Activated T-cell treated with anti-CD3 and anti-CD28 coated beads for 1 hour (primary cell): ENCODE data around the gene NOP14.

Experiments
- DNase-seq: peaks from one replicate; pipeline ENCODE4 v3.0.0-alpha.2; 2020; ENCODE audit warnings: low read depth

The NOP14 gene

DNA sequence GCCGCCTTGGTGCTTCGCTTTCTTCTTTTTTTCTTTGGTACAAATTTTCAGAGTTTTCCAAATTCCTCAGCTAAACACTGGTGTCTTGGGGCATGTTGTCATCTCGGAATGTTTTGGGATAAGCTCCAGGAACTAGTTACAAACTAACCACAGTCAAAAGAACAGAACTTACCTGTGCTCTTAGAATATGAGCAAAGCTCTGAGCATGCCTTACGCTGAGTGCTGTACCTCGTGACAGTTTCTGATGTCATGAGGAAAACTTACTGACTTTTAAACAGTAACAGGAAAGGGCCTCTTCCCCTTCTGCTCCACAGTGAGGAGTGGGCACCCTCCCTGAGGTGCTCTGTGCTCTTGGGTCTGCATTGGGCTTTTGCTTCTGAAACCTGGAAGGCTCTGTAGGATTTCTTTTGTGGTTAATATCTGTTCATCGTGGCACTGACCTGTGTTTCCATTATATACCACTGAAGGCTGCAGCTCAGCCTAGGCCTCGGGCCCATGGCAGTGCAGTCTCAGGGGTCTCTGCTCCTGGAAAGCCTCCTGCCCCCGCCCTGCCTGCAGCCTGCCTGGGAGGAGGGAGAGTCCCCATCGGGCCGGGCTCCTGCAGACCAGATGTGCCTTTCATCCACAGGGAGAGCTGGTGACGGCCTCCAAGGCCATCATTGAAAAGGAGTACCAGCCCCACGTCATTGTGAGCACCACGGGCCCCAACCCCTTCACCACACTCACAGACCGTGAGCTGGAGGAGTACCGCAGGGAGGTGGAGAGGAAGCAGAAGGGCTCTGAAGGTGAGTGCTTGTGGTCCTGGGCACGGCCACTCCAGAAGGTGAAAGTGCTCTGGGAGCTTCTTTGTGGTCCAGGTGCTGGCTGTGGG, 48.7 kb downstream of the NOP14 start:
- no peak for DNase-seq

DNA sequence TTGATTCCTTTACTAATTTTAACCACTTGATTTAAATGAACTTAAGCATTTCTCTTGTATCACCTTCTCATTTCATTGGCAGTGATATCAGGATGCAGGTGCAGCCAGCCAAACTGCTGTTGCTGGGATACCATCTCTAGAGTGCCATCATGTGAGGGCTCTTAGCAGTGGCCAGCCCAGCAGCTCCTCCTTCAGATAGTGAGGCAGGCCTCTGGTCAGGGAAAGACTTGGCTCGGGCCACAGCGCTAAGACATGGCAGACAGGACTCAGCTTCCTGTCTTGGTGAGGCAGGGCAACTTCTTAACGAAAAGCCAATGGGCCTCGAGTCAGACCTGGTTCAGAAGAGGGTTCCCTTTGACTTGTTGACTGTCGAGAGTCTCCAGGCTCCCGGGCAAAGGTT, 50.0 kb downstream of the NOP14 start:
- DNase-seq: no peak

DNA sequence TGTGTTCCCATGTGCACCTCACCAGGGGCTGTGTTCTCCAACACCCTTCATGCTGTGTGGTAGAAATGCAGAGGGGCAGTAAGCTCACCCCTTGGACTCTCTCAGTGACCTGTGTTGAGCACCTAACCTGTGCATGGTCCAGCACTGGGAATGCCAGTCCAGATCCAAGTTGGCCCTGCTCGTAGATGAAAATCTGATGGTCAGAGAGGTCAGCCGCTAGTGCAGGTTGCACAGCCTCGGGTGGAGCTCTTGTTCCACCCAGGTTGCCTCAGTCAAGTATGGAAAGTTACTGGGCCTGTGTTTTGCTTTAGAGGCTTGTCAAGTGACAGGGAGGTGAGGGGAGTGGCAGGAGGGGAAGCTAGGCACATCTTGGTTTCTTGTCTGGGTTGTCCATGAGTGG, 51.3 kb downstream of the NOP14 start:
- DNase-seq: no peak

DNA sequence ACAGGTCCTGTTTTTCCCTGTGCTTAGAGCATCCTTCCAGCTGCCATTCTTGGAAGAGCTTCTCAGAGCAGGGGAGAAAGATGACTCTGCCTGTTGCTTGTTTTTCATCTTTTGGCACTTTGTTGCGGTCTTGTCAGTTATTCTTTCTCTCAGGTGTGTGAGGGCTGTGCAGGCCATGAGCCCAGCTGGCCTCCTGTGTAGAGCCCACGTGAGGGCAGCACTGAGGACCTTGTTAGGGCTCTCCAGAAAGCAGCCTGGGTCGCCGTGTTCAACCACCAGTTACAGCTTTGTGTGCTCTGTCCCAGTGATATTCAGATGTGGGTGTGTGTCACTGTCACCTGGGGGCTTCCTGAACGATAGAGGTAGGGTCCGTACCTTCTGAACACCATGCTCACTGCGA, 52.8 kb downstream of the NOP14 start:
- no peak for DNase-seq

DNA sequence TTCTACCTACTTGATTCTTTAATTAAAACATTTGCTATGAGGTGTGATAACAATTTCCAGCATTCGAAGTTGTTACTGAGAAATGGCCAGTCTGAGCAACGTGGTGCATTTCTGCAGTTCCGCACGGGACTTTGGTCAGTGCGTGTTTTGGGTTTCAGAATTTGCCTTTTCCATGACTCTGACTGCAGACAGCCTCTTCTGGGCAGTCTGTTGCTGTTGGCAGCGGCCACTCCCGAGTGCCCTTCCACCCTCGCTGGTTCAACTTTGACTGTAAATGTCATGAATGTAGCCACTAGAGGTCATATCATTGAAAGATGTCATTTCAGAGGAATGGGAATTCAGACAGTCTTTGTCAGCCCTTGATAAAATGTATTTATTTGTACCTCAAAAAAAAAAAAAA, 53.6 kb downstream of the NOP14 start:
- DNase-seq: no peak

DNA sequence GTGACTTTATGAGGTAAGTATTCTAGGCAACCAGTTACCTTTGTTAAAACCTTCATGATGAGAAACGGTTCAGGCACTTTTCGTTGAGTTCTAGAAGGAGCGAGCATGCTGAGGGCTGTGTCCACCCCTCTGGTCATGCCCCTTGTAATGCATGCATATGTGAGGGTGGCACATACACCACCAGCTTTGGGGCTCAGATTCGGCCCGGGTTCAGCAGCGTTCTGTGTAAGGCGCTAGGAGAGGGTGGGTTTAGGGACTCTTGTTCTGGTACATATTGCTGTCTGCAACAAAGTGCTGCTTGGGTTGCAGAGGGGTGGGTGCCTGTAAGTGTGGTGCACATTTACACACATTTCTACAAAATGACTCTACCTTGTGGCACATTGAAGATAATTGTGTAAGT, 54.5 kb downstream of the NOP14 start:
- DNase-seq: no peak

DNA sequence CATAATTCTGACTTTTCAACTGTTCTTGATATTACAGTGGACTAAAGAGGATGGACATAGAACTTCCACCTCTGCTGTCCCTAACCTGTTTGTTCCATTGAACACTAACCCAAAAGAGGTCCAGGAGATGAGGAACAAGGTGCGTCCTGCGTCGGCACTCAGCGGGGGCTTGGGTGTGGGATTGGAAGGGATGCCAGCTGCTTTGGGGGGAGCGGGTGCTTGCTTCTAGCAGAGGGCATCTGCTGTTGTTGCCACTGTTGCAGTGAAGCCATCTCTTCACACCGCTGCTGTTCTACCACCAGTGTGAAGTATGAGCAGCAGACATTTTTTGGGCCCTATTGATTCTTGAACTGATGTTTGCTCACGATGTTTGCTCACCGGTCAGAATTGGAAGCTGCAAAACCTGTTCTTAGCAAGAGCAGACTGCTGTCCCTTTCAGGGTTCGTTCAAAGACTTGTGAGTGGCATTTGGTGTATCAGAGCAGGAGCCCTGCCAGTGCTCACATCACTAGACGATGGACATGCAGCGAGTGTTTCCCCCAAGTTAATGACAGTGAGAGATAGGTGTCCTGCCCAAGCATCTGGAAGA, 55.4 kb downstream of the NOP14 start:
- no peak for DNase-seq

DNA sequence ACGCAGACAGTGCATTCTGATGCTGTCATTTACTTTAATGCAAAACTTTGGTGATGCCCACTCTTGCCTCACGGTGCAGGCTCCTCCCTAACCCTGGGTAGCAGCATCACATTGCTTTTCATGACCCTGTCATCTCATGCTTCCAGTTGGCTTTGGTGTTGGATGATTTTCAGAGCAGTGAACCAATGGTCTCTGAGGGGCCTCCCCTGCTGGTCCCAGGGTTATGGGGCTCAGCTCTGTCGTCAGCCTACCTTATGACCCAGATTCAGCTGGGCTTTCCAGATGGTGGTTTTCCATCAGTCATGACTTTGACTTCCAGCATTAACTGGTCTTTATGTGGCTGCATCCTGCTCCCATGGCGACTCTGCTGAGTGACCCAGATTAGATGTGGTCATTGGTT, 56.0 kb downstream of the NOP14 start:
- no peak for DNase-seq

DNA sequence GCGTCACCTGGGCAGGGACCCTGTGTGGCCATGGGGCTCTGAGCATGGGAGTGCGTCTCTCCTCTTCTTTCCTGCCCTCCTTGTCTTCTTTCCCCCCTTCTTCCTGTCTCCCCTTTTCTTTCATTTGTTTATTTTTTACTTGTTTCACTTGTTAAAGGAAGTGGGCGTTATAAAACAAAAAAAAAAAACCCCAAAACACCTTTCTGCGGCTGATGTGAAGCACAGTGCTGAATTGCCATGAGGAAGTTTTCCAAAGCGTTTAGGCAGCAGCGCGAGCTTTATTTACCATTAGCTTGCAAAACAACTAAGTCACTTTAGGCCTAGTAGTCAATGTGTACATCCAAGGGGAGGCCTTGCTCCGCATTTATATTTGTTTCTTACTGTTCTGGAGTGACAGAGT, 57.0 kb downstream of the NOP14 start:
- DNase-seq: no peak

DNA sequence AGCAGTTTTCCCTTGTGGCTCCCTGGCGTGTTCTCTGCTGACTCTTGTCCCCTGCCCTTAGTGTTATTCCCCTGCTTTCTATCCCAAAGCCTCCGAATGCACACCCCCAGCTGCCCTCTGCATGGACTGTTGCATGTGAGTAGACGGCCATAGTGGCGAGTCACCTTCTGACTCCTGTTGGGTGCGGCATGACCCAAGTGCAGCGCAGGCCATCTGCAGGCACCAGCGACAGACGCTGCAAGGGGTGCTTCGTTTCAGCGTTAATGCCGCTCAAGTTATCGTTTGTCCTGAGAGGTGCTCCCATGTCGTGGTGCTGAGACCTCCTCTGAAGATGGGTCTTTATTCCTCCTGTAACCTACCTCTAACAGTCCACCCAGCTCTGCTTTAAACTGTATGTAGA, 57.7 kb downstream of the NOP14 start:
- no peak for DNase-seq

DNA sequence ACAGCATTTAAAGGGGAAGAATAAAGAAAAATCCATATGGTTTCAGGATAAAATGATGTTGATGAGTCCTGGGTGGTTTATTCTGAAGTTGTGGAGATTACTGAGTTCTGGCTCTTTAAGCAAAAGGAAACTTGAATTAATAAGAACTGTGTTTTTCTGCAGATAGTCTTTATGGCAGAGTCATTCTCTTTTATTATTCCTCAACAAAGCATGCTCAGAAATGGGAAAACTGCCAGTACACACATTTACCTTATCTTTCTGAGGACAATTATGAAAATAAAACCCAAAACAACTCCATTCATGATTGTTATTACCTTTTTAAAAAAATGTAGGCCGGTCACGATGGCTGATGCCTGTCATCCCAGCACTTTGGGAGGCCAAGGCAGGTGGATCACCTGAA, 61.1 kb downstream of the NOP14 start:
- DNase-seq: no peak

DNA sequence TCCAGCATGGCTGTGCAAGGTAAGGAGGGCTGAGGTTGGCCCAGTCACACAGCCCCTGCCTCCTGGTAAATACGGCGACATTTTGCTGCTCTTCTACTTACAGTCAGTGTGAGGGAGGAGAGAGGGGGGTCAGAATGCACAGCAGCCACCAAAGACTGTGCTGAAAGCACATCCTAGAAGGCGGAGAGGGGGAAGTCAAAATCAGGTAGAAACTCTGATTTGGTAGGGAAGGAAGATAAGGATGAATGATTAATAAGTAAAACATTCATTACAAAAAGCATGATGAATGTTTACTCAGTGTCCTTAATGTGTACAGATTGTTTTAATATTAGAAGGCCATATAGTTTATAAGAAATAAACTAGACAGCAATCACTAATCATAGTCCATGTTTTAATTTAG, 62.0 kb downstream of the NOP14 start:
- no peak for DNase-seq

DNA sequence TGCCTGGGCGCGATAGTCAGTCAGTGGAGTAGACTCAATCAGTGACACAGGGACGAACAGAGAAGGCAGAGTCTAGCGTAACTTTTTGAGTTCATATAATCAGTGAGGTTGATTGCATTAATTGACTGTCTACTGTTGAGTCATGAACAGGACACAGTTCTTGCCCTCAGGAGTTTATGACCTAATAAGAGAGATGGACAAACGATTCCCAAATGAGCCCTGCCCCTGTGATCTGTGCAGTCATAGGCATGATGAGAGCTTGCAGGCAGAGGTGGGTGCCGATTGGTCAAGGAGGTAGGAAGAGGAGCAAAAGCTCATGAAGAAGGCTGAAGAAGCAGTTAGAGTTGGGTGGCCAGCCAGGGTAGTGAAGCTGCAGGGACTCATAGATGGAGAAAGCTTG, 62.5 kb downstream of the NOP14 start:
- DNase-seq: no peak

DNA sequence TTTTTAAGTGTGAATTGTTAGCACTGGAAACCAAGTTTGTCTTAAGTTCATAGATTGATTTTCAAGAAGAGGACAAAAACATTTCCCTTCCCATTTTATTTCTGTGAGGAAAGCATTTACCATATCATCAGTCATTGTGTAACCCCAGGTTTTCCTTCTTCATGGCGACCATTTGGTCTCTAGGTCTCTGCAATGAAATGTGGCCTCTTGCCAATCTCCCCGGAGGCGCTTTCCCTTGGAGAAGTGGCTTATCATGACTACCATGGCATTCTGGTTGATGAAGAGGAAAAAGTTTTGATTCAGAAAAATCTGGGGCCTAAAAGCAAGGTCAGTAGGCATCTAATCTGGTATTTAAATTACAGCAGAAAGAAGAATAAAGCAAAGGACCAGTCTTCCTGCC, 65.2 kb downstream of the NOP14 start:
- DNase-seq: no peak

DNA sequence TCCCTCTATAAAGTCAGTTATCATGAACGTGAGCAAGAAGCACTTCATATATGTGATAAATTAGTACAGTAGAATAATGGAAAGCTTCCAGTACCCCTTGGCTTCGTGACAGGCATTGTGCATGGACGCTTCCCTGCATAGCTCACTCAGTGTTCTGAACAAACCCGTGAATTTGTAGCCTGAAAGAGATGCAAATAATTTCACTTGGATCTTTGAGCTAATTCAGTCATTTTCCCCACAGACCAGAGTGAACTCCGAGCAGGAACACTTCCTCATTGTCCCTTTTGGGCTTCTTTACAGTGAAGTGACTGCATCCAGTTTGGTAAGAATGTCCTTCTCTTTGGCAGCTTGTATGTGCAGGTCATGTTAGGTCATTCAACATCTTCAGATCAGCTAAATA, 69.4 kb downstream of the NOP14 start:
- DNase-seq: no peak

DNA sequence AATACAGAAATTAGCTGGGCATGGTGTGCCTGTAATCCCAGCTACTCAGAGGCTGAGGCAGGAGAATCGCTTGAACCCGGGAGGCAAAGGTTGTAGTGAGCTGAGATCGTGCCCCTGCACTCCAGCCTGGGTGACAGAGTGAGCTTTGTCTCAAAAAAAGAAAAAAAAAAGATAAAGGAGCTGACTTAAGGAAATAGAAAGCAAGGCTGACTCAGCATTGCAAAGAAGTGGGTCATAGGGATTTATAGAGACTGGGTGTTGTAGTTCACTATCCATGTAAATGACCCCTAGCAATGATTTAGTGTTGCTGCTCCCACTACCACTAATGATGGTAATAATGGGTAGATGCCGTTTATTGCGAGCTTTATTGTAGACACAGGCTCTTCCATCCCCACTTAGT, 71.9 kb downstream of the NOP14 start:
- no peak for DNase-seq

DNA sequence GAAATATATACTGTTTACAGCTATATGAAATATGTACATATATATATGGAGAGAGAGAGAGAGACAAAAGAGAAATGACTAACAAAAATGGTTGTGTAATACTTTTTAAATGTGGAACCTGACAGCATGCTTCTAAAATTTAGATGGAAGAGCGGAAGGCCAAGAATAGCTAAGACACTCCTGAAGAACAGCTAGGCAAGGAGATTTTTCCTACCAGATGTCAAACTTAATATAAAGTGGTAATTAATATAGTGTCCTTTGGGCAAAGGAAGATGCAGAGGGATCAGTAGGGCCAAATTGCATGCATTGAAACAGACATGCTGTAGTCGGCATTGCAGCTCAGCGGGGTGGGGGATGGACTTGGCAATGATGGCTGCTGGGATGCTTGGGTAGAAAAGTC, 74.3 kb downstream of the NOP14 start:
- no peak for DNase-seq
